Naive thymus-derived CD4-positive, alpha-beta T cell (primary cell): ENCODE measurements around the gene INMT. TPM values are rescaled to one million over a fixed set of nuclear protein-coding genes. Genes with fewer than 3 reads are reported as not detected.

Source experiments
- ATAC-seq: fragments of 150-1000 bp; cut with Tn5 transposase; 2 replicates; pipeline ENCODE4 v1.10.0; 2021; ENCODE audit warnings: mild to moderate bottlenecking, moderate library complexity
- CTCF ChIA-PET: fragments of 350-600 bp; sonication (Branson Sonifier 250); formaldehyde crosslinking; loops from one replicate; lab custom pipeline; 2021; ENCODE audit warnings: antibody characterized with exemption; lab: Charles Lee
- POLR2A ChIA-PET: fragments of 350-600 bp; sonication (Branson Sonifier 250); formaldehyde crosslinking; loops from one replicate; lab custom pipeline; 2021; ENCODE audit warnings: antibody characterized with exemption, inconsistent platforms; lab: Charles Lee
- DNase-seq, 9 donors: peaks; one replicate each; pipeline versions ENCODE4 v3.0.0 to v3.0.0-alpha.2; 2020 to 2022; ENCODE audit warnings: mixed read lengths in 1 of 9
- H3K27ac ChIP-seq: one replicate; pipeline ENCODE4 v1.7.0; 2013; ENCODE audit warnings: mild to moderate bottlenecking, low read depth, low read length, moderate library complexity
- H3K27me3 ChIP-seq, 2 donors: one replicate each; pipeline ENCODE4 v1.7.0; 2013; ENCODE audit warnings: low read length in 2 of 2, mild to moderate bottlenecking in 2 of 2, moderate library complexity in 2 of 2; ENCODE audit not compliant: control insufficient read depth in 2 of 2, insufficient read depth in 2 of 2
- H3K36me3 ChIP-seq, 3 experiments: 1 replicate in 2 of 3; 2 replicates in 1 of 3; pipeline ENCODE4 v1.7.0; 2013; ENCODE audit warnings: low read length in 3 of 3, mild to moderate bottlenecking in 3 of 3, moderate library complexity in 1 of 3; ENCODE audit not compliant: insufficient read depth in 3 of 3, control insufficient read depth in 2 of 3
- H3K4me1 ChIP-seq, 2 donors: one replicate each; pipeline ENCODE4 v1.7.0; 2013; ENCODE audit warnings: low read length in 2 of 2, mild to moderate bottlenecking in 2 of 2, moderate library complexity in 1 of 2; ENCODE audit not compliant: control insufficient read depth in 2 of 2, insufficient read depth in 2 of 2
- H3K4me3 ChIP-seq: 2 replicates; pipeline ENCODE4 v1.7.0; 2013; ENCODE audit warnings: mild to moderate bottlenecking, low read length
- H3K9me3 ChIP-seq, 3 experiments: 1 replicate in 2 of 3; 2 replicates in 1 of 3; pipeline ENCODE4 v1.7.0; 2013; ENCODE audit warnings: low read length in 3 of 3; ENCODE audit not compliant: control insufficient read depth in 2 of 3
- H3K27ac Mint-ChIP-seq, 9 donors: one replicate each; pipeline ENCODE4 v1.8.0; 2020 to 2022; ENCODE audit warnings: mixed read lengths in 9 of 9, mild to moderate bottlenecking in 8 of 9, moderate library complexity in 5 of 9, inconsistent platforms in 2 of 9
- H3K27me3 Mint-ChIP-seq, 5 donors: one replicate each; pipeline ENCODE4 v1.8.0; 2021 to 2022; ENCODE audit warnings: mixed read lengths in 5 of 5, mild to moderate bottlenecking in 1 of 5
- H3K36me3 Mint-ChIP-seq, 5 donors: one replicate each; pipeline ENCODE4 v1.8.0; 2020 to 2022; ENCODE audit warnings: mixed read lengths in 5 of 5, mild to moderate bottlenecking in 3 of 5, inconsistent platforms in 1 of 5
- H3K4me1 Mint-ChIP-seq, 7 donors: one replicate each; pipeline ENCODE4 v1.8.0; 2020 to 2022; ENCODE audit warnings: mixed read lengths in 7 of 7, mild to moderate bottlenecking in 3 of 7, inconsistent platforms in 1 of 7
- H3K4me3 Mint-ChIP-seq, 10 donors: one replicate each; pipeline ENCODE4 v1.8.0; 2020 to 2022; ENCODE audit warnings: mild to moderate bottlenecking in 10 of 10, mixed read lengths in 10 of 10, moderate library complexity in 6 of 10, inconsistent platforms in 2 of 10
- H3K9me3 Mint-ChIP-seq, 11 donors: one replicate each; pipeline ENCODE4 v1.8.0; 2020 to 2022; ENCODE audit warnings: mixed read lengths in 11 of 11, mild to moderate bottlenecking in 4 of 11, inconsistent platforms in 1 of 11, moderate library complexity in 1 of 11
- intact Hi-C, 2 donors: fragments of 100-400 bp; cut with micrococcal nuclease; formaldehyde crosslinking; loops; one replicate each; pipeline ENCODE4 v1.15.1; 2023
- polyA plus RNA-seq, 2 donors: library from polyadenylated mRNA; unstranded; fragments of 300-500 nt; fragmentation: Illumina TruSeq; gene quantifications; one replicate each; pipeline ENCODE4 v1.2.3, GENCODE V29; 2021
- total RNA-seq, 6 experiments: library from RNA in 5 of 6; stranded (reverse) in 5 of 6; gene quantifications; 1 replicate in 5 of 6; 2 replicates in 1 of 6; pipeline ENCODE4 v1.2.3 and lab custom pipeline; 2021 to 2026

Gene INMT
- total and polyA plus RNA-seq, 7 experiments from 2014 or later = 0.24 to 4.8 (median 0.55) TPM; not detected in 1

GRCh38 chr7:30745261-30745941 lies 6.5 kb upstream of the INMT start:
- H3K4me1 ChIP-seq = peaks cover 3 to 5% of the 10 kb centered on the region in 2 donors
- H3K9me3 ChIP-seq = peaks cover 0 to 2% (median 0%) of the 10 kb centered on the region in 3 experiments
- Mint-ChIP-seq H3K27ac (no peak overlapping the region), H3K9me3 (peaks cover 0 to 5% (median 0%) of the 10 kb centered on the region in 11 donors), H3K27me3 (peaks cover 0 to 7% (median 0%) of the 10 kb centered on the region in 5 donors), H3K4me3 (no peak overlapping the region), H3K36me3 (peaks cover 0 to 4% (median 0%) of the 10 kb centered on the region in 5 donors), H3K4me1 (peaks cover 0 to 16% (median 8%) of the 10 kb centered on the region in 7 donors)
- intact Hi-C loops = no loop called here
- no peak for ATAC-seq
- DNase-seq = no peak
- no peak overlapping the region for H3K27ac ChIP-seq
- H3K27me3 ChIP-seq = no peaks in the 10 kb centered on the region
- no peak overlapping the region for H3K4me3 ChIP-seq
- no peaks in the 10 kb centered on the region for H3K36me3 ChIP-seq
- ChIA-PET CTCF (interaction anchor here (0.7 to 1.8 kb wide), 3 partner anchors 42 to 234 kb away, joined by 3 to 6 read pairs (median 4); no protein-coding TSS in a partner anchor), POLR2A (interaction anchor here (1.6 kb wide), 1 partner anchor 151 kb away, joined by 4 read pairs; no protein-coding TSS in a partner anchor)

- Histone ChIP-seq H3K36me3 (no peaks in the 10 kb centered on the region), H3K4me1 (no peaks in the 10 kb centered on the region), H3K9me3 (peaks cover 0 to 3% (median 0%) of the 10 kb centered on the region in 3 experiments), H3K27me3 (no peaks in the 10 kb centered on the region), H3K4me3 (no peak overlapping the region), H3K27ac (no peak overlapping the region)
- no peak for DNase-seq
- peaks cover 0 to 4% (median 0%) of the 10 kb centered on the region in 5 donors for H3K27me3 Mint-ChIP-seq
- no peak for ATAC-seq
- H3K9me3 Mint-ChIP-seq = peaks cover 0 to 5% (median 0%) of the 10 kb centered on the region in 11 donors
- CTCF ChIA-PET = interaction anchor here (0.6 to 1.6 kb wide), 2 partner anchors 10 to 47 kb away, joined by 3 to 9 read pairs; no protein-coding TSS in a partner anchor
- H3K4me1 Mint-ChIP-seq = no peaks in the 10 kb centered on the region
- H3K4me3 Mint-ChIP-seq = no peak overlapping the region
- intact Hi-C loops = no loop called here
- H3K36me3 Mint-ChIP-seq = peaks cover 0 to 7% (median 0%) of the 10 kb centered on the region in 5 donors
- H3K27ac Mint-ChIP-seq = no peak overlapping the region
- POLR2A ChIA-PET = no interaction called here
Observed at GRCh38 chr7:30750010-30750409, 1.9 kb upstream of the INMT start.

DNA sequence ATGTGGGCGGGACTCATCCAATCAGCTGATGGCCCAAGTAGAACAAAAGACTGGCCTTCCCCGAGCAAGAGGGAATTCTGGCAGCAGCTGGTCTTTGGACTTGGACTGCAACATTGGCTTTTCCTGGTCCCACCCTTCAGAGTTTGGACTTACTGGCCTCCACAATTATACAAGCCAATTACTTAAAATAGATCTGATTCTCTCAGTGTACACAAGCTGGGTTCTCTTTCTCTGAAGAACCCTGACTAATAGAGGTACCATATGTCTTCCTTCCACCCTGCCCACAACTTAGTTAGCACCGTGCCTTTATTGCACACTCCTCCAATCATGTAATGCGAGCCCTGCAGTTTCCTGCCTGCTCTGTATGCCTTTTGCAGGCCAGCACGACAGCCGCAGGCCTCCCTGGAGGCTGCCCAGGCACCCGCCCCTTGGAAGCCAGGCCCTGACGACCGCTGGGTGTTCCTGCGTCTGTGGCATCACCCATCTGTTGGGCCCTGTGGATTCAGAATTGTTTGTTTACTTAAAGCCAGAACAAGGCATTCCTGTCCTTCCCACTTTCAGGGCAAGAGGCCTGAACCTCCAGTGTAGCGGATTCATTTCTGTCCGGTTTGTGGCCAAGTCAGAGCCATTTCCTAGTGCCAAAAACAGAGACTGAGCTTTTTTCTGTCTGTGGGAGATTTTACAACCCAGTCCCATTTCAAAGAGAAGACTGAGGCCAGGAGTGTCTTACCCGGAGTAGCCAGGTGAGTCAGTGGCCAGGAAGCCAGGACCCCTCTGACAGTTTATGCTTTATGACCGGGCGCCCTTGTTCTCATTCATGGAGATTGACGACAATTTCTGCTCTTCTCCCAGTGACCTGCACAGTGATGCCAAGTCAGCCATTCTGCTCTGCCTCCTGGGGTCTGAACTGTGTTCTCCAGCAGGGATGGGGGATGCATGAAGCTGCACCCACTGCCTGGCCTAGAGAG lies 968 bp upstream of the INMT start:
- no peak overlapping the region for H3K4me3 ChIP-seq
- no peak overlapping the region for H3K27ac ChIP-seq
- H3K4me1 ChIP-seq = no peaks in the 10 kb centered on the region
- Mint-ChIP-seq H3K9me3 (peaks cover 0 to 4% (median 0%) of the 10 kb centered on the region in 11 donors), H3K27me3 (peaks cover 0 to 2% (median 0%) of the 10 kb centered on the region in 5 donors), H3K27ac (no peak overlapping the region), H3K4me3 (no peak overlapping the region), H3K36me3 (peaks cover 0 to 7% (median 0%) of the 10 kb centered on the region in 5 donors), H3K4me1 (no peaks in the 10 kb centered on the region)
- ChIA-PET CTCF (interaction anchor here (1.6 kb wide), 1 partner anchor 11 kb away, joined by 9 read pairs; no protein-coding TSS in a partner anchor), POLR2A (no interaction called here)
- intact Hi-C loops = no loop called here
- no peak for DNase-seq
- no peak for ATAC-seq
- H3K36me3 ChIP-seq = no peaks in the 10 kb centered on the region
- no peaks in the 10 kb centered on the region for H3K27me3 ChIP-seq
- H3K9me3 ChIP-seq = peaks cover 0 to 3% (median 0%) of the 10 kb centered on the region in 3 experiments

DNA sequence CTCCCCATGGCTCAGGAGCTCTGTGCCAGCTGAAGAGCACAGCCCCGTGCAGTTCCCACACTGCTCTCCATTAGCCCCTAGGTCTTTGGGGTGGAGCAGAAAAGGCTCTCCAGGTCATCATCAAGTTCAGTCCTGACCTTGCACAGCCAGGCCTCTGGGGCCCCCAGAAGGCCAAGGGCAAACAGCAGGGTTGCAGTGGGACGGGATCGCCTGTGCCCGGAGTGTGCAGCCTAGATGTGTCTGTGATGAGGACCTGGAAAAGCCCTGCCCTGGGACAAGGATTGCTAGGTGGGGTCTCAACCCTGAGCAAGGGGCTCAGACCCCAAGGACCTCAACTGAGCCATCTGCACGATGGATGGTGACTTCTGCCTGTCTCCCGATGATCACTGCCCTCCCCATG lies 549 bp downstream of the INMT start:
- Histone ChIP-seq H3K4me1 (no peaks in the 10 kb centered on the region), H3K9me3 (peaks cover 0 to 3% (median 0%) of the 10 kb centered on the region in 3 experiments), H3K27ac (no peak overlapping the region), H3K4me3 (no peak overlapping the region), H3K27me3 (no peaks in the 10 kb centered on the region), H3K36me3 (no peaks in the 10 kb centered on the region)
- Mint-ChIP-seq H3K4me3 (no peak overlapping the region), H3K27me3 (peaks cover 0 to 5% (median 0%) of the 10 kb centered on the region in 5 donors), H3K4me1 (no peaks in the 10 kb centered on the region), H3K27ac (no peak overlapping the region), H3K9me3 (peaks cover 0 to 4% (median 0%) of the 10 kb centered on the region in 11 donors), H3K36me3 (peaks cover 0 to 7% (median 0%) of the 10 kb centered on the region in 5 donors)
- intact Hi-C loops = no loop called here
- ATAC-seq (no peak), DNase-seq (no peak)
- ChIA-PET POLR2A (no interaction called here), CTCF (no interaction called here)

GRCh38 chr7:30752979-30753378 lies 1.0 kb downstream of the INMT start:
- intact Hi-C loops = no loop called here
- Histone ChIP-seq H3K4me3 (no peak overlapping the region), H3K4me1 (no peaks in the 10 kb centered on the region), H3K9me3 (peaks cover 0 to 3% (median 0%) of the 10 kb centered on the region in 3 experiments), H3K36me3 (no peaks in the 10 kb centered on the region), H3K27me3 (no peaks in the 10 kb centered on the region), H3K27ac (no peak overlapping the region)
- Mint-ChIP-seq H3K27ac (no peak overlapping the region), H3K9me3 (peaks cover 0 to 4% (median 0%) of the 10 kb centered on the region in 11 donors), H3K4me1 (peaks cover 0 to 2% (median 0%) of the 10 kb centered on the region in 7 donors), H3K4me3 (no peak overlapping the region), H3K36me3 (peaks cover 0 to 7% (median 0%) of the 10 kb centered on the region in 5 donors), H3K27me3 (peaks cover 0 to 5% (median 0%) of the 10 kb centered on the region in 5 donors)
- ChIA-PET POLR2A (no interaction called here), CTCF (no interaction called here)
- DNase-seq (no peak), ATAC-seq (no peak)

- peaks cover 0 to 3% (median 0%) of the 10 kb centered on the region in 11 donors for H3K9me3 Mint-ChIP-seq
- peaks cover 0 to 8% (median 5%) of the 10 kb centered on the region in 5 donors for H3K27me3 Mint-ChIP-seq
- Histone ChIP-seq H3K36me3 (no peaks in the 10 kb centered on the region), H3K27me3 (no peaks in the 10 kb centered on the region), H3K4me3 (no peak overlapping the region), H3K27ac (no peak overlapping the region), H3K9me3 (peaks cover 0 to 3% (median 0%) of the 10 kb centered on the region in 3 experiments), H3K4me1 (no peaks in the 10 kb centered on the region)
- H3K4me1 Mint-ChIP-seq = peaks cover 0 to 2% (median 0%) of the 10 kb centered on the region in 7 donors
- no peak overlapping the region for H3K4me3 Mint-ChIP-seq
- no peak overlapping the region for H3K27ac Mint-ChIP-seq
- ChIA-PET CTCF (no interaction called here), POLR2A (no interaction called here)
- intact Hi-C loops = no loop called here
- ATAC-seq = no peak
- no peak for DNase-seq
- H3K36me3 Mint-ChIP-seq = peaks cover 0 to 8% (median 0%) of the 10 kb centered on the region in 5 donors
Observed at GRCh38 chr7:30754315-30754877, 2.5 kb downstream of the INMT start.
